ENCODE measurements around the gene SUN1.

The SUN1 gene

DNA sequence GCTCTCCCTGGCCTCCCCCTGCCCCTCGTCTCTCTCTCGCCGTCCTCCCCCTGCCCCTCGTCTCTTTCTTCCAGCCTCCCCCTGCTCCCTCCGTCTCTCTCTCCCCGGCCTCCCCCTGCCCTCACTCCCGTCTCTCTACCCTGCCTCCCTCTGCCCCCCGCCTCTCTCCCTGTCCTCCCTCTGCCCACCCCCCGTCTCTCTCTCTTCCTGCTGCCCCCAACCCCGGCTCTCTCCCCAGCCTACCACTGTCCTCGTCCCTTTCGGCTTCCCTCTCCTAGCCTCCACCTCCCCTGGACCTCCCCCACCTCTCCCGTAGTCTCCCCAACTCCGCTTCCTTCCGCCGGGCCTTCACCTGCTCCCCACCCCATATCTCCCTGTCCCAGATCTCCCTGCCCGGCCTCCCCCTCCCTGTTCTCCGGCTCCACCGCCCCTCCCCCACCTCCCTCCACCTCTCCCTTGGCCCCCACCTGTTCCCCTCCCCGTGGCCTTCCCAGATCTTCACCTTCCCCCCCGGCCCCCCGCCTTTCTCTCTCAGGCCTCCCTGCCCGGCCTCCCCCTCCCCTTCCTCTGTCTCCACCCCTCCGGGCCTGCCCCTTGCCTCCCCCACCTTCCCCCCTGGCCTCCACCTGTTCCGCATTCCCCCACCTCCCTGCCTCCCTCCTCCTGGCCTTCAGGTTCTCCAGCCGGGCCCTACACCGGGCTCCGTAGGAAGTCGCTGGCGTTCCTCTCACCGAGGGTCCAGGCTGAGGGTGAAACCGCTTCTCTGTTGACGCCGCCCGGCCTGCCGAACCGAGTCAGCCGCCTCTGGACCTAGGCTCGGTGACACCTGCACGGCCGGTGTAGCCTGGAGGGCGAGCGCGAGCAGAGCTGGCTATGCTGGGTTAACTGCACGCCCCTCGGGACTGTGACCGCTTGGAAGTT, 45.3 kb downstream of the SUN1 start:
- DNase-seq (ENCODE audit: low spot score) = no peak

DNA sequence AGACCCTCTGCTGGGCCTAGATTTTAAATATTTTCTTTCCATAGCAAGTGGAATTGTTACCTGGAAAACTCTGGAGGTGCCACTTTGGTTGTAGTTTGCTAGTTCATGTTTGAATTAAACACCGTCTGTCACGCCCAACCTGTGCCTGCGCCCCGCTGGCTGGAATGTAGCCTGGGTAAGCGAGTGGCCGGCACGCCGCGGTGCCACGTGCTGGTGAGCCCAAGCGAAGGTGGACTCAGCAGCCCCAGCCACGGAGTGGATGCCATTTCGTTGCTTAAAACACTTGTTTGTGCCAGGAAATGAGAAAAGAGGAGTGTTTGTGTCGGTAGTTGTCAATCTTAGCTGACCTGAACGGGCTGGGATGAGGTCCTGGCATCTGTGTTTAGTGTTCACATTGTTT, 46.8 kb downstream of the SUN1 start:
- DNase-seq (ENCODE audit: low spot score) = no peak

DNA sequence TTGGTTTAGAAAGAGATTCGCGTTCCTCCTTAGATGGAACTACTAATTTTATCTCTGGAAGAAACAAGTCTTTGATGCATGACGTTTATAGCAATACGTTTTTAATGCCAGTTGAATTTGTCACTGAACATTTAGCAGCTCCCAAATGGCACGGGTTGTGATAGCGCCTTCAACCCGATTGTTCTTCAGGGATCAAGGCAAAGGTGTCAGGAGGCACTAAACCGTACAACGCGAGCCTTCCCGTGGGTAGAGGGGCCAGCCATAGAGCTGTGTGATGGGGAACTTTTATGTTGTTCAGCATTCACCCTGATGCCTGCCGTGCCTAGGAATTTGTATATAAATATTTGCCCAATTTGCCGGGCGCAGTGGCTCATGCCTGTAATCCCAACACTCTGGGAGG, 47.4 kb downstream of the SUN1 start:
- no peak for DNase-seq (ENCODE audit: low spot score)

DNA sequence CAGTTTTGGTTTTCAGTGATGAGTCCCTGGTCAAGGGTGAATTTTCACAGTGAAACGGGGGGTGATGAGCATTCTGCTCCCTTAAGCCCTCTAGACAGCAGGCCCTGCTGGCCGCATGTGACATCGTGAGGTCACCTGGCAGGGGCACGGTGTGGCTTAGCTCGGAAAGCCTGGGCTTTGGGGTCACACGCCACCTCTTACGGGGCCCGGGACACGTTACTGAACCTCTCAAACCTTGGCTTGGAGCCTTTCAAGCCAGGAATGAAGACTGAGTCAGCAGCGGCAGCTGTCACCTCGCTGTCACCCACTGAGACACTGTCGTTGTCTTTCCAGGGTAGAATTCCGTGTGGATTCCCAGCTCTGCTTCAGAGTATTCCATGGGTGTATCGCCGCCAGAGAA, 48.2 kb downstream of the SUN1 start:
- no peak for DNase-seq (ENCODE audit: low spot score)

DNA sequence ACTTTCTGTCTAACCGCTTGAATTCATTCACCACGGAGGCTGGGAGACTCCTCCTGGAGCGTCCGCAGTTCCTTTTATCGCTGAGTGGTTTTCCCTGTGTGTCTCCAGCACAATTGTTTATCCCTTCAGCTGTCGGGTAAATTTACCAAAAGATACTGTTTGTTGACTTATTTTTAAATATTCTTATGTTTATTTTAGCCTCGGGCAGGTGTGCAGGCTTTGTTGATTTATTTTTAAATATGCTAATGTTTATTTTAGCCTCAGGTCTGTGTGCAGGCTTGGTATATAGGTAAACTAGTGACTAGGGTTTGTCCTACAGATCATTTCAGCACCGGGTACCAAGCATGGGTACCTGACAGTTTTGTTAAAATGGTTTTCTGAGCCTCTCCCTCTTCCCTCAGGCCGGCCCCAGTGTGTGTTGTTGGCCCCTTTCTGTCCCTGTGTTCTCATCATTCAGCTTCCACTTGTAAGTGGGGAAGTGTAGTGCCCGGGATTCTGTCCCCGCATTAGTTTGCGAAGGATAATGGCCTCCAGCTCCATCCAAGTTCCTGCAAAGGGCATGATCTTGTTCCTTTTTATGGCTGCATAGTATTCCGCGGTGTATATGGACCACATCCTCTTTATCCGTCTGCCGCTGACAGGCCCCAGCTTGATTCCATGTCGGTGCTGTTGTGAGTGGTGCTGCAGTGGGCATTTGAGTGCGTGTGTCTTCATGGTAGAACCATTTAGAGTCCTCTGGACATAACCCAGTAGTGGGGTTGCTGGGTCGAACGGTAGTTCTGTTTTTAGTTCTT, 49.4 kb downstream of the SUN1 start:
- no peak for DNase-seq (ENCODE audit: low spot score)

DNA sequence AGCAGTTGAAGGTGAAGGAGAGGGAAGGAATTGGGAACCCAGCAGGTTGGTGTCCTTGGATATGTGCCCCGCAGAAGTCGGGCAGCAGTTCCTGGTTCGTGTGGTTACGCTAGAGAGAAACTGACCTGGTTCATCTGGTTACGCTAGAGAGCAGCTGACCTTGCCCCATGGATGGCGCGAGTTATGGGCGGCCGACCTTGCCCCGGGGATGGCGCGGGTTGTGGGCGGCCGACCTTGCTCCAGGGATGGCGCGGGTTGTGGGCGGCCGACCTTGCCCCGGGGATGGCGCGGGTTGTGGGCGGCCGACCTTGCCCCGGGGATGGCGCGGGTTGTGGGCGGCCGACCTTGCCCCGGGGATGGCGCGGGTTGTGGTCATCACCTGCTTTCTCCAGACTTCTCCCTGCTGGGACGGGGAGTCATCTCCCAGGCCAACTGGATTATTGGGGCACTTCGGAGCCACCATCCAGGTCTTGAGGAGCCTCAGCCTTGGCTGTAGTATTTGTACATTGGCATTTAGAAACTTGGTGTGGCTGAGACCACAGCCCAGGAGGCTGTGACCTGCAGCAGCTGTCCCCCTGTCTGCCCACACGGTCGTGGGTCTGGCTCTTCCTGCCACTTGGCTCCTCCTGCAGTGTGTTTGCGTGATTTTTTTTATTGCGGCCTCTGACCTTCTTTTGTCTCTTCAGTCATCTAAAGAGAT, 50.2 kb downstream of the SUN1 start:
- no peak for DNase-seq (ENCODE audit: low spot score)

DNA sequence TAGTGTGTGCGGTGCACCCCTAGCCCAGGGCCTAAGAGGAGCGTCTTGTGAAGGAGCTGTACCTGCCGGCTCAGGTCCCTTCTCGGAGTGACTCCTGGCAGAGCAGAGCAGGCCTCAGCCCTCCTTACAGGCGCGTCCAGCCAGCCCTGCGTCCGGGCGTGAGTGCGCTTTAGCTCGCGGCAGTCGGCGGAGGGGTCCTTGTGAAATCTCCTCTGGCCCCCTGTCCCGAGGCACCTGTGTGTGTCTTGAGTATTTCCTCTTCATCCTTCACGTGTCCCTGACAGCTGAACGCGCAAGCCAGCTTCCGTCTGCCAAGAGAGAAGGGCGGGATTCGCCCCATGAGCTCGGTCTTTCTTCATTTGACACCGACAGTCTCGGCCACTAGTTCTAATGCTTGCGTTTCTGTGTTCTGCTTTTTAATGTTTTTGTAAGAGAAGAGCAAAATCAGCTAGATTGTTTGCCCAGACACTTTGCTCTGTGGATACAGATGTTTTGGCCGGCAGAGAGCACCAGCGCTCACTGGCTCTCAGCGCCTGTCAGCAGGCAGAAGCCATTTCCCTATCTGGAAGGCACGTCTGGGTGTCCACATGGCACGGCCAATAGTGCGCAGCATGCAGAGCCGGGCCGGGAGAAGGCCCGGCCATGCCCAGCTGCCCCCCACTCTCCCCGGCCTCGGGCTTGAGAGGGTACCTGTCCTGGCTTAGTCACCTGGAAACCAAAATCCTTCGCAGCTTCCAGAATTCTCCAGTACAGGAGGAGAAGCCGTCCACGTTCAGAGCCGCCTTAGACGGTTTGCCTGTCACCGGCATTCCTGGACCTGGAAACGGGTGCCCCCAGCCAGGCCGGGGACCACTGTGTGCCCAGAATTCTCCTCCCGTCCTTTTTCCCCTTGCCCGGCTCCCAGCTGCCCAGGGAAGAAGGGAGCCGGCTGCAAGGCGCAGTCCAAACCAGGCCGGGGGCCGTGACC, 51.1 kb downstream of the SUN1 start:
- DNase-seq (ENCODE audit: low spot score) = no peak

DNA sequence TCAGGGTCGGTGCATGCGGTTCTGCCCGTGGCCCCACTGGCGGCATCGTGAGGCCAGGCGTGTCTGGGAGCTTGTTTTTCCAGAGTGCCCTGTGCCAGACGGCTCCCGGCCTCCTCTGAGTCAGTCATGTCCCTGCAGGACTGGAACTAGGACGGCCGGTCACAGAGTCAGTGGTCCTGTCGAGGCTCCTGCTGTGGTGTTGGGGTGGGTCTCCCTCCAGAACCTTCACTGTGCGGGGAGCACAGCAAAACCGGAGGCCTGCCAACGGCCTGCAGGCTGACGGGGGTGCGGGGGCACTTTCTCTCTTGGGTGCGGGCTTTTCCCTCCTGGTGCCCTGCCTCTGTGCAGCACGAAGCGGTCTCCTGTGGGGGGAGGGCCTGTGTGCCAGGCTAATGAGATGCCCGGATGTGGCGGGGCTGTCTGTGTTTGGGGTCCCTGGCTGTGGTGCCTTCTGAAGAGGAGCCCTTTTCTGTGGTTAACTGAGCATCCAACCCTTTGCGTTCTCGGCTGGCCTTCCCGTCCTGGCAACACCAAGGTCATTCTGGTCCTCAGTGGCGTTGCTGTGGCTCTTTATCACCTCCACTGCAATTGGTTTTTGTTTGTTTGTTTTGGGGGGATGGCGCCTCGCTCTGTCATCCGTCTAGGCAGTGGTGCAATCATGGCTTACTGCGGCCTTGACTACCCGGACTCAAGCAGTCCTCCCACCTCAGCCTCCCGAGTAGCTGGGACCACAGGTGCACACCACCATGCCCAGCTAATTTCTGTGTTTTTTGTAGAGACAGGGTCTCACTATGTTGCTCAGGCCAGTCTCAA, 52.1 kb downstream of the SUN1 start:
- no peak for DNase-seq (ENCODE audit: low spot score)

DNA sequence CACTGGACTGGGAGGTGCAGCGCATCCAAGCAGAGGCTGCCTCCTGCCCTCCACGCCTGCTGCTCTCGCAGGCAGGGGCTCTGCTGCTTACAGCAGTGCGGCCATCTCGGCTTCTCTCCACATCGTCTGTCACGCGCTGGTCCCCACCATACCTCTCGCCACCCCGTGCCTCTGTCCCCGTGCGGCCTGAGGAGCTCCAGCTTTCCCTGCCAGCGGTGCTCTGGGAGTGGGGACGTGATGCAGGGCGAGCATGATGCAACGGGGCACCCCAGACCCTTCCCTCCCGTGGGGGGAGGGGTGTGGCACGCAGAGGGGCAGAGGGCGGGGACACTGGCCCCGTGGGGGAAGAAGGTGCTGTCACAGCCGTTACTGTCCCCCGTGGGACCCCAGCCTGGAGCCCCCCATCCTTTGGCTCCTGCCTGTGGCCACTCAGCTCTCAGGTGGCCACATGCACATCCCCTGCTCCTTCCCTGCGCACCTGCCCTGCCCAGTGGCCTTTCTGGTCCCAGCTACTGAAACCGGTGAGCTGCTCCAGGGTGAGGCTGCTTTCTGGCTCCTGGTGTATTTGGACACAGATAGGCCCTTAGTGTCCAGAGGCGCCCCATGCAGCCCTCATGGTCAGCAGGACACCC, 53.1 kb downstream of the SUN1 start:
- no peak for DNase-seq (ENCODE audit: low spot score)

DNA sequence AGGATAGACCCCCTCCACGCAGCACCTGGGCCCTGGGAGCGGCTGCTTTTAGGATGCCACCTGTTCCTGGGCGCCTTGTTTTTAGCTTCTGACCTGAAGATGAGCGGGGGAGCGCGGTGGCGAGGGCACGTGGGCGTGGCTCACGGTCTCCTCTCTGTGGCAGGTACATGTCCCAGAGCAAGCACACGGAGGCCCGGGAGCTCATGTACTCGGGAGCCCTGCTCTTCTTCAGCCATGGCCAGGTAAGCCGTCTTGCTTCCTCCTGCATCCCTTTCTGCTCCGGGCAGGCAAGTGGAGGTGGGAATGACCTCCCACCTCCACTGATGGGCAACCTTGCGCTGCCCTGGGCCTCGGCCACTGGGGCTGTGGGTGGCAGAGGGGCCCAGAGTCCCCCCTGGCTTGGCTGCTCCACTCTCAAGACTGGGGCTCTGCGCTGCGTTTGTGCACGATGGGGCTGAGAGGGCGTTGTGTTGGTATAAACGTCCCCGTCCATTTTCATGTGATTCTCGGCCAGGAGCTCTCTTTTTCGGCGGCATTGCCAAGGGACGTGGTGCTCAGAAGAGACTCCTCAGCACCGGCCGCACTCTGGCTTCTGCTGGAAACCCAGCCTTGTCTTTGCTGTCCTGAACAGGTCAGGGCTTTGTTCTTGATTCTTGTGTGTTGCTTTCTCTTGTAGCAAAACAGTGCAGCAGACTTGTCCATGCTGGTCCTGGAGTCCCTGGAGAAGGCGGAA, 53.8 kb downstream of the SUN1 start:
- no peak for DNase-seq (ENCODE audit: low spot score)

DNA sequence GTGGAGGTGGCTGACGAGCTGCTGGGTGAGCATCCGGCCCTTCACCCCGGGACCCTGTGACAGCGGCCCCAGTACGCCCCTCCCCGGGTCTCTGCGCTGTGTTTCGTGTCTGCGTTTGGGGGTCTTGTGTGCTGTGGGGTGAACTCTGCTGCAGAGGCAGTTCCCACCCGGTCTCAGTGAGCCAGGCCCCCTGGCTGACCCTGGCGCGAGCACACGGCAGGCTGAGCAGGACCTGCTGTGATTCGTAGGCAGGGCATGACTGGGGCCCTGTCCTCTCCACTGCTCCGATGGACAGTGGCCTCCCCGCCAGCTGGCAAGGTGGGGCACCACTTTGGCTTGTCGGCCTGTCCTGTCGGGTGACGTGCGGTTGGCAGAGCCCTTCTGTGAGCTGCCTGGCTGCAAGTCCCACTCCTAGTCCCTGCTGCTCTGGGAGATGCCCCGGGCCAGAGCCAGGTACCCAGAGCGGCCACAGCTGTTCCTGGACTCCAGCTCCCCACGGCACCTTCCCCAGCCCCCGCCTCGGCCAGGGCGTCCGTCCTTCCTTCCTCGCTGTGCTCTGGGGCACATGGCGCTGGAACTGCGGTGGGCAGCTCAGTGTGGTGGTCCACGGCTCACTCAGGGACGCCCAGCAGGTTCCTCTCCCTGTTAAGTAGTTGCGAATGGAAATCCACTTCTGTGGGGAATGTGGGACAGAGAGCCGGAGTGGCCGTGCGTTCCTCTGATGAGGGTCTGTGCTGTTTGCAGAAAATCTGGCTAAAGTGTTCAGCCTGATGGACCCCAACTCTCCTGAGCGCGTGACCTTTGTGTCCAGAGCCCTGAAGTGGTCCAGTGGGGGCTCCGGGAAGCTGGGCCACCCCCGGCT, 54.6 kb downstream of the SUN1 start:
- no peak for DNase-seq (ENCODE audit: low spot score)

DNA sequence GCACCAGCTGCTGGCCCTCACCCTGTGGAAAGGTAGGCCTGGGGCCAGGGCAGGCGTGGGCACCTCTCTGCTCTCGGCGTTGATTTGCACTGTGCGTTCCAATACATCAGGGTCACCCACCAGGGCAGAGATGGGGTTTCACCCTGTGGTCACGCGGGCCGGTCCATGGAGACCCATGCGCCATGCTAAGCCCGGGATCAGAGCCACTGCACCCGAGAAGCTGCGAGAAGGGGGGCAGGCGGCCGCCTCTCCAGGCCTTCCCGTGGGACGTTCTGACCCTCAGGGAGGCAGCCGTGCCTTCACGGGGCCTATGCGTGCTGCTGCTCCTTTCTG, 55.2 kb downstream of the SUN1 start:
- no peak for DNase-seq (ENCODE audit: low spot score)

DNA sequence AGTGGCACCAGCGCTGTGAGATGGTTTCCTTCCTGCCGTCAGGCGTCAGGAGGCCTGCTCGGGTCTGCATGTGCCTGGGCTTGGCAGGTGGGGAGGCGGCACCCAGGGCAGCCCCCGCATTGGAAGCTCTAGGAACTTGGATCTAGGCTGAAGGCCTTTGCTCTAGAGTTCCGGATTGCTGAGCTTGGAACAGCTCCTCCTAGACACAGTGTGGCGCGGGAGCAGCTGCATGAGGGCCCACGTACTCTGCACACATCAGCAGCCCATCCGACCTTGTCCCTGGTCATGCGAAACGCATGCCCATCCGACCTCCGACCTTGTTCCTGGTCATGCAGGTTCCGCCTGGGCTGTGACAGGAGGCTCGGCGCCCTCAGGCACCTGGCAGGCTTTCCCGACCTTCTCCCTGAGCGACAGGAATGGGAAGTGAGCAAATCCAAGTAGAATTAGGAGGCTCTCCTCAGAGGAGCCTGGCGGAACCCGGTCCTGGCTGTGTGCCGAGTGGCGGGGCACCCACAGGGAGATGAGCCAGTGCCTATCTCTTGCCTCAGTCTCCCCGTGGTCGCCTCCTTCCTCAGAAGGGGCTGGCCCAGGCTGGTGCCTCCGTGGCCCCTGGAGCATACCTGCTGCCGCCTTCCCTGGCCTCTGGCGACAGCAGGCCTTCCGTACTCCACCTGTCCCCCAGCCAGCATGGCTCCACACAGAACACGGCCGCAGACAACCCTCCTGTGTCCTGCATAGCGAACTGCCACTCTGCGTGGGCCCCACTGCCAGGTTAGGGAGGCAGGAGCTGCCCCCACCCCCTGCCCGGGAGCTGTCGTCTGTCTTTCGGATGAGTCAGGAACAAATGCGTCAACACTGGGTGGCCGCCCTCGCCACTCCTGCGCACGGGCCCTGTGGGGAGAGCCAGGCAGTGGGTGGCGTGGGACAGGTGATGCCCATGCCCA, 56.1 kb downstream of the SUN1 start:
- DNase-seq (ENCODE audit: low spot score) = no peak

DNA sequence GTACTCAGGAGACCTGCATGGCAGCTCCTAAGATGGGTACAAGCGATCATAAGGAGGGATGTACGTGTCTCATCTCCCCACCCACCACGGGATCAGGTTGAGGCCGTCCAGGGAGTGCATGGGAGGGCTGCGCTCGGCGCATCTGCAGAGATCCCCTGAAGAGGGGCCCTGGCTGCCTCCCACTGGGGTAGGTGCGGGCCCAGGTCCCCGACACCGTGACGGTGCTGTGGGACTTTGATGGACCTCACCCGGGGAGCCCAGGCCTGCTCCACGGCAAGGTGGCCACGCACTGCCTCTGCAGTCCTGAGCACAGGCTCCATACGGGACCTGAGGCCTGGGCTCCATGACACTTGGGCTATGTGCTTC, 56.7 kb downstream of the SUN1 start:
- no peak for DNase-seq (ENCODE audit: low spot score)

DNA sequence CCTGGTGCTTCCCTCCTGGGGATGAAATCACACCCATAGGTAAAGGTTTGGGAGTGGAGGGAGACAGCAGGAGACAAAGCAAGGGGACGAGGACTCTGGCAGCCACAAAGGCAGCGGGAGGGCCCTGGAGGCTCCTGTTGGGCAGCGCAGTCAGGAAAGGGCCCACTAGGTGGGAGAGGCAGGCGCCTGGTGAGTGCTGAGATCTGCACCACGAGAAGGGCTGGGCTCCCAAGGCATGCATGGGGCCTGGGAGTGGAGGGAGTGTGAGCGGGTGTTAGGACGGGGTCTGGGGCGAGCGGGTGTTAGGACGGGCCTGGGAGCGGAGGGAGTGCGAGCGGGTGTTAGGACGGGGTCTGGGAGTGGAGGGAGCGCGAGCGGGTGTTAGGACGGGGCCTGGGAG, 57.1 kb downstream of the SUN1 start:
- DNase-seq (ENCODE audit: low spot score) = no peak

DNA sequence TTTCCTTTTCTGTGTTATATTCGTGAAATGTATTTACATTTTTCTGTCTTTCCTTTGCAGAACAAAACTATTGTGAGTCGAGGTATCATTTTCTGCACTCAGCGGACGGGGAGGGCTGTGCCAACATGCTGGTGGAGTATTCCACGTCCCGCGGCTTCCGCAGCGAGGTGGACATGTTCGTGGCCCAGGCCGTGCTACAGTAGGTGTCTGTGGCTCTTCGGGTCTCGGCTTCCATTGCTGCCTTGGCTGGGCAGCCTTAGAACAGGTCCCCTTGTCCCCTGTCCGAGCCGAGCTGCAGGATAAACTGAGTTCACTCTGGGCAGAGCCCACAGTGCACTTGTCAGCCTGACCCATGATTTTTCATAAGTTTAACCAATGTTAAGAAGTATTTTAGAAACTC, 58.6 kb downstream of the SUN1 start:
- no peak for DNase-seq (ENCODE audit: low spot score)

DNA sequence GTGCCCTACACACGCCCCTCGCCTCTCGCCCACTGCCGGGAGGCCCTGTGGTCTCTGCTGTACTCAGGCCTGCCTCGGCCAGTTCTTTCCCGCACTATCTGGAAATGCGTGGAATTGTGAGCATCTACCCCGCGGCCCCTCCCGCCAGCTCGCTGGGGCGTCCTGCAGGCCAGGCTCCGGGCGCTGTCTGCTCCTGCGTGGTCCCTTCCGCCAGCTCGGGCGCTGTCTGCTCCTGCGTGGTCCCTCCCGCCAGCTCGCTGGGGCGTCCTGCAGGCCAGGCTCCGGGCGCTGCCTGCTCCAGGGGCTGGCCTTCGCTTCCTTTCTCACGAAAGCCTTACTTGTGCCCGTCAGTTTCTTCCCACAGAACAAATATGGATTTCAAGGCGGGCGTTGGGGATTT, 59.0 kb downstream of the SUN1 start:
- DNase-seq (ENCODE audit: low spot score) = no peak

DNA sequence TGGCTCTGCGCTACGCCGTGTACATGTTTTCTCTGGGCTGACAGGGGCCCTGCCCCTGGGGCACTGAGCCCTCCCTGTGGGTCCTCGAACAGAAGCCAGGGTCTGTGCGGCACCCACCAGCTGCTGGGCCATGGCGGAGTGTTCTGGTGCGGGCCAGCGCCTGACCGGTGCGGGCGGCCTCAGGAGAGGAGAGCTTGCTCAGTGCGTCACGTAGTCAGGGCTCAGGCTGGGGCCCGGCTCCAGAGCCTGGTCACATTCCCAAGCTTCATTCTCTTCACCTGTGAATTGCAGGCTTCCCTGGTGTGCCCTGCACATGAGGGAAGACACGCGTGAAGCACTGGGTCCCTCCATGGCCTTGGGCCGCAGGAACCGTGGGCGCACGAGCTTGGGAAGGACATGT, 59.5 kb downstream of the SUN1 start:
- no peak for DNase-seq (ENCODE audit: low spot score)

Data from LoVo (cell line).